HG03460 (cell line): Measurements from ENCODE around the gene ADAMTS9.

Experiments
- ATAC-seq: cut with Tn5 transposase; IDR thresholded peaks from one replicate; pipeline ENCODE4 v1.9.1; 2021; ENCODE audit not compliant: unreplicated experiment

The ADAMTS9 gene, protein sequence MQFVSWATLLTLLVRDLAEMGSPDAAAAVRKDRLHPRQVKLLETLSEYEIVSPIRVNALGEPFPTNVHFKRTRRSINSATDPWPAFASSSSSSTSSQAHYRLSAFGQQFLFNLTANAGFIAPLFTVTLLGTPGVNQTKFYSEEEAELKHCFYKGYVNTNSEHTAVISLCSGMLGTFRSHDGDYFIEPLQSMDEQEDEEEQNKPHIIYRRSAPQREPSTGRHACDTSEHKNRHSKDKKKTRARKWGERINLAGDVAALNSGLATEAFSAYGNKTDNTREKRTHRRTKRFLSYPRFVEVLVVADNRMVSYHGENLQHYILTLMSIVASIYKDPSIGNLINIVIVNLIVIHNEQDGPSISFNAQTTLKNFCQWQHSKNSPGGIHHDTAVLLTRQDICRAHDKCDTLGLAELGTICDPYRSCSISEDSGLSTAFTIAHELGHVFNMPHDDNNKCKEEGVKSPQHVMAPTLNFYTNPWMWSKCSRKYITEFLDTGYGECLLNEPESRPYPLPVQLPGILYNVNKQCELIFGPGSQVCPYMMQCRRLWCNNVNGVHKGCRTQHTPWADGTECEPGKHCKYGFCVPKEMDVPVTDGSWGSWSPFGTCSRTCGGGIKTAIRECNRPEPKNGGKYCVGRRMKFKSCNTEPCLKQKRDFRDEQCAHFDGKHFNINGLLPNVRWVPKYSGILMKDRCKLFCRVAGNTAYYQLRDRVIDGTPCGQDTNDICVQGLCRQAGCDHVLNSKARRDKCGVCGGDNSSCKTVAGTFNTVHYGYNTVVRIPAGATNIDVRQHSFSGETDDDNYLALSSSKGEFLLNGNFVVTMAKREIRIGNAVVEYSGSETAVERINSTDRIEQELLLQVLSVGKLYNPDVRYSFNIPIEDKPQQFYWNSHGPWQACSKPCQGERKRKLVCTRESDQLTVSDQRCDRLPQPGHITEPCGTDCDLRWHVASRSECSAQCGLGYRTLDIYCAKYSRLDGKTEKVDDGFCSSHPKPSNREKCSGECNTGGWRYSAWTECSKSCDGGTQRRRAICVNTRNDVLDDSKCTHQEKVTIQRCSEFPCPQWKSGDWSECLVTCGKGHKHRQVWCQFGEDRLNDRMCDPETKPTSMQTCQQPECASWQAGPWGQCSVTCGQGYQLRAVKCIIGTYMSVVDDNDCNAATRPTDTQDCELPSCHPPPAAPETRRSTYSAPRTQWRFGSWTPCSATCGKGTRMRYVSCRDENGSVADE (N-terminal part only)

DNA sequence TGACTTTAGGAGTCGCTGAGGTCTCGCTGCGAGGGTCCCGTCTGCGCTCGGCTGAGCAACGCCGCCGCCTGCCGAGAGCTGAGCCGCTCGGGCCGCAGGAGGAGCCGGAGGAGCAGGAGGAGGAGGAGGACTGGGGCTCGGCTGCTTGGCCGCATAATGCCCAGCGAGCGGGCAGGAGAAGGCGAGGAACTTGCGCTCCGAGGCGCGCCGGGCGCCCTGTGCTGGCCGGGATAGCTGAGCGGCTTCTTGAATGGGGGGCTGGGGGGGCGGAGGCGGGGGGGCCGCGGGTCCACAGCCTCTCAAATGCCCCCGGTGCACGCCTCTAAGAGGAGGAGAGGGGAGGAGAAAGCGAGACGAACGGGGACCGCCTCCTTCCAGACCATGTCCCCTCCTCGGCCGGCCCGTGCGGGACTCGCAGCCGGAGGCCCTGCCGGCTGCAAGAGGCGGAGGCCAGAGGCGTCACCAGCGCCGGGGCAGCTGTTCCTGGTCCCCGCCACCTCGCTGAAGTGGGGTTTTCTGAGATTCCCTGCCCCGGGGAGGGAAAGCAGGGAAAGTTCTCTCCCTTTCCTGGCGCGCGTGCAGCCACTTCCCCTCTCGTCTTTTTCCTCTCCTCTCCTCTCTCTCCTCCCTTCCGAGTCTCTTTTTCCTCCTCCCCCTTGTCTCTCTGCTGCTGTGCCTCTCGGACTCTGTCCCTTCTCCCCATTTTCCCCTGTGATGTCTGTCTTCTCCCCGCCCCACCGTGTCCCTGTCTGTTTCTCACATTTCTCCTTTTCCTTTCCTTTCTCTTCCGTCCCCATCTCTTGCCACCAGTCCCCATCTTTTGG, at the start of gene ADAMTS9:
ADAMTS9 (minus strand) TSS at position 220 of the 824 bp plus-strand sequence. CDS start 343 bp downstream, outside the sequence.
- no peak for ATAC-seq

GRCh38 chr3:64732576-64732975, 44.8 kb upstream of the ADAMTS9 start:
- no peak for ATAC-seq

DNA sequence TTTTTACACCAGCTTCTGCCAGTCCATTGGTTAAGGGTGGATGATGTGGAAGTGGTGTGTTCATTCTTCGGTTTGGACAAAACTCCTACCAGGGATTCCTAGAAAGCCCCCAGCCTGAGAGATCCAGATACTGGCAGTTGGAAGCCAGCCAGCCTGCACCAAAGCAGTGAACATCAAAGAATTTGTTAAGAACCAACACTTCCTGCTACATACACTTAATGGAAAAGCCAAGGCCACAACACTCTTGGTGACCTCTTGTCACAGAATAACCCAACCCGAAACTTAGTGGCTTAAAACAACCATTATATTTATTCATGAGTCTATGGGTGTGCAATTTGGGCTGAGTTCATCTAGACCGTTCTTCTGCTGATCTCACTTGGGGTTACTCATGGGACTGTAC, 42.9 kb upstream of the ADAMTS9 start:
- no peak for ATAC-seq

DNA sequence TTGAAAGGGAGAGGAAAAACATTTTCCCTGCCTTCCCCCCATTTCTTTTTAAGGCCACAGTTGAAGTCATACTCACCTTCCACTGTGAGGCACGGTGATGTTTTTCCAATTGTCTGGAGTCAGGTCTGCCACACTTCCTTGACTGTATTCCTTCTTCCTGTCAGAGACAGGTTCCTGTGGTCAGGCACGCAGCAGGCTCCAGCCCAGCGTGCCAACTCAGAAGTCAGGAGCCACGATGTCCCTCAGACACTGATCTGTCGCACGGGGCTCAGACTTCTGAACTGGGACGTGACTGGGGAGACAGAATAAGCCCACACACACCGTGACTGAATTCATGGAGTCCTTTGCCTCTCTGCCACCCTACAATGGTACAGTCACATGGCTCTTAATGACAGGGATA, 41.2 kb upstream of the ADAMTS9 start:
- ATAC-seq, result no peak

DNA sequence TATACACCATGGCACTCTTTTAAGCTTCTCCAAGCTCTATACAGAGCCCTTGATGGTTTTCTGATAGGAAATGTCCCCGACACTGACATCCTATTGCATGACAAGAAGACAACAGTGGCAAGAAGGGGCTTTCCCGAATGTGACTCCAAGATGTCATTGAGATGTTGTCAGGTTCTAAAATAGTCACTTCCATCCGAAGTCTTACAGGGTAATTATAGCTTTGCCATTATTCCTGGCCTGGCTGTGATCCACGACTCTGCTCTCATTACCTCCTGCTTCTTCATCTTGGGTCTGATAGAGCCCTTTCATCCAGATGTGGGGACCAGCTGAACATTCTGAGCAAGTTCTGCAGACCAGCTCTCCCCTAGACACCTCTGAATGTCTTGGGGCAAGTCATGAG, 40.6 kb upstream of the ADAMTS9 start:
- no peak for ATAC-seq

GRCh38 chr3:64726414-64727090, 38.8 kb upstream of the ADAMTS9 start:
- ATAC-seq, result no peak

DNA sequence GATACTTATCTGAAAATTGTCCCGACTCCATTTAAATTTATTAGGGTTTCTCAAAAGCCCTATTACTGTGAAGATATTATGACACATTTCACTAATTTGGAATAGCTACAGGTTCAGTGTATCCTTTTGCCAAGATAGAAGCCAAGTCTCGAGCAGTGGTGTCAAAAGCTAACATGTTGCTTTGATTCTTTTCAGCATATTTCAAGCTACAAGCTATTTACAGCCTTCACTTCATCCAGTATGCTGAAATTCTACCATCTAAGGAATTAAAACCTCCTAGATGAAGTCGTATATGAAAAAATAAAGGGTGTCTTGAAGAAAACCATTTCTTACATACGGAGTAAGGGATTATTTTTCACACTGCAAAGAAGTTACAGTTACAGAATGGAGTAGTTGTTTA, 31.2 kb upstream of the ADAMTS9 start:
- no peak for ATAC-seq

DNA sequence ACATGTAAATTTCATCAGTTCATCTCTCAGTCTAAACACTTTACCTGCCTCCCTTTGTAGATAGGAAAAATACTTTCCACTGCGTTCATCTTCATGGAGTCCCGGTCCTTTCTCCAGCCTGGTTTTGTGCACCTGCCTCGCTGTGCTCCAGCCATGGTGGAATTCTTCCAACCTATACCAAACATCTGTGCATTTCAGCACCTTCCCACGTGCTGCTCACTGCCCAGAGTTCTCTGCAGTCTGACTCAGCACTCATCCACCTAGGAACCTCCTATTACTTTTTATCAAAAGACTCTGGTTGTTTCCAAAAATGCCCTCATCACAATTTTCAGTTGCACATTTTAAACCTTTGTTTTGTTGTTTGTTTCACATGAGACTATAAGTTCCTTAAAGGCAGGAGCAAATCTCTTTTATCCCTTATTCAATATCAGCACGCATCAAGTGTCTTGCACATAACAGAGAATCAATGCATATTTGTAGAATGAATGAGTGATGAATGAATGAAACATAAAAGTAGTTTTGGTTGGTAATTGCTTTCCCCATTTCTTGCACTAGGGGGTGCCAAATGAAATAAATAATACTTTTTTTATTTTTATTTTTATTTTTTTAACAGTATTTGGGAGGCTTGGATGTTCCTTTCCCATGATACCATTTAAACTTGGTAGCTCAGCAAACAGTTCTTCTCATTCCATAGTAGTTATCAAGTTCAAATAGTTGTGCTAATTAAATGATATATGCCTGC, 30.2 kb upstream of the ADAMTS9 start:
- no peak for ATAC-seq

- ATAC-seq, result no peak
These were observed 29.6 kb upstream of the ADAMTS9 start for GRCh38 chr3:64717411-64717810.

DNA sequence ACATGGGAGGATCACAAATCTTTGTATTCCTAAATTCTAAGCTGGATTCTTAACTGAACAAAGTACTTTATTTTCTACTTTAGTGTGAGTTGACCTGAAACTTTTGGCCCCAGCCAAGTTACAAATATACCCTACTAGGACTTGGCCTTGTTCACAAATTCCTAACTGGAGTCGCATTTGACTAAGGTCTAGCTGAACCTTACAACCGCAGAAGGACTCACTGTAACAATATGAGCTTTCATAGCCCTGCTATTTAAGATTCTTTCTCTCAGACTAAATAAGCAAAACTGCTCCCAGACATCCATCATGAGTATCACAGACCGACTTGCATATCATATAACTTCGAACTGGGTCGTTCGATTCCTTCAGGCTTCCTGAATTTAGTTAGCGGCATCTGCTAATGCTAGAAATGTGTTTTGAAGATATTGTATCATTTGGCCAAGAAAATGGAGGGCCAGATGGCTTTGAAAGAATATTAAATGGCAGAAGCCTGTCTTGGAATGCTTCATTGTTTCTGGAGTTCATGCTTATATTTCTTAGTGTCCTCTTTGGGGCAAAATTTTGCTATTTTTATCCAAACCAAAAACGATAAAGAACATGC, 28.4 kb upstream of the ADAMTS9 start:
- ATAC-seq, result no peak

DNA sequence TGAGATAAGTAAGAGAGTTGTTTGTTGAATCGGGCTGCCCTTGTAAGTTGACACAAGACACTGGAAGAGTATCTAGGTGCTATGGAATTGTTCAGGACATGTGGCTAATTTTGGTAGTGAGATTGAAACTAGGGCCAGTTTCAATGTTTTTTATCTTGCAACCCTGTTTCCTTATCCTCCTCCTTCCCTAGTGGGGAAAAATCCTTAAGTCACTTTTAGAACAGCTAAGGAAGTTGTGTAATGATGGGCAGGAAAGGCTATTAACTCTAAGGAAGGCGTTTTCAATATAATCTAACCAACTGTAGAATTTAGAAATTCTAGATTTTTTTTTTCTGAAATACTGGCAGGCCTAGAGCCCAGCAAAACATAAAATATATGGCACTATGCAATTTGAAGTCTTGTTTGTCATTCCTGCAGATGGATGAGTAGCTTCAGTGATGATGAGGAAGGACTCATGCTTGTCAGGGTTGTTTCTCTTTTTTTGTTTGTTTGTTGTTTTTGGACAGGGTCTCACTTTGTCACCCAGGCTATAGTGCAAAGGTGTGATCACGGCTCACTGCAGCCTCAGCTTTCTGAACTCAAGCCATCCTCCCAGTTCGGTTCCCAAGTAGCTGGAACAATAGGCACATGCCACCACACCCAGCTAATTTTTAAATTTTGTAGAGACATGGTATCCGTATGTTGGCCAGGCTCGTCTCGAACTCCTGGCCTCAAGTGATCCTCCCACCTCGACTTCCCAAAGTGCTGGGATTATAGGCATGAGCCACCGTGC, 27.6 kb upstream of the ADAMTS9 start:
- no peak for ATAC-seq

- ATAC-seq, result no peak
These were observed 20.7 kb upstream of the ADAMTS9 start for GRCh38 chr3:64708456-64708855.

GRCh38 chr3:64705946-64706345, 18.1 kb upstream of the ADAMTS9 start:
- ATAC-seq, result no peak

- ATAC-seq, result no peak
These were observed 9.1 kb upstream of the ADAMTS9 start for GRCh38 chr3:64696896-64697295.

- no peak for ATAC-seq
These were observed 6.3 kb upstream of the ADAMTS9 start for GRCh38 chr3:64694114-64694513.

DNA sequence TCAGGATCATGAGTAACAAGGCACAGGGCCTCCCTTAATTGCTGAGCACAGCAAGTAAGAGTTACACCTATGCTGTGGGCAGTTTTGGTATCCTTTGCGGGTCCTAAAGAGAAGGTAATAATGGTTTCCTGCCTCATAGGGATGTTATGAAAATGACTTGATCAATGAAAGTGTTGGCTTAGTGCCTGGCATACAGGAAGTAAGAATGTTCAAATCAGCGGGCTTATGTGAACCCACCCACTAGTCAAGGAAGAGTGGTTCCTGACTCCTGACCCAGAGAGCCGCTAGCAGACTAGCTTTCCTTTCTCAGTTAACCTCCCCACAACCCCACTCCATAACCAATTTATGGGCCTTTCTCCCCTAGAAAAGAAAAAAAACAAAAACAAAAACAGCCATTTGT, 5.2 kb upstream of the ADAMTS9 start:
- ATAC-seq, result no peak

- ATAC-seq, result no peak
These were observed 3.3 kb upstream of the ADAMTS9 start for GRCh38 chr3:64691051-64691450.
